ENCODE results near the gene LSM6.

Gene LSM6

DNA sequence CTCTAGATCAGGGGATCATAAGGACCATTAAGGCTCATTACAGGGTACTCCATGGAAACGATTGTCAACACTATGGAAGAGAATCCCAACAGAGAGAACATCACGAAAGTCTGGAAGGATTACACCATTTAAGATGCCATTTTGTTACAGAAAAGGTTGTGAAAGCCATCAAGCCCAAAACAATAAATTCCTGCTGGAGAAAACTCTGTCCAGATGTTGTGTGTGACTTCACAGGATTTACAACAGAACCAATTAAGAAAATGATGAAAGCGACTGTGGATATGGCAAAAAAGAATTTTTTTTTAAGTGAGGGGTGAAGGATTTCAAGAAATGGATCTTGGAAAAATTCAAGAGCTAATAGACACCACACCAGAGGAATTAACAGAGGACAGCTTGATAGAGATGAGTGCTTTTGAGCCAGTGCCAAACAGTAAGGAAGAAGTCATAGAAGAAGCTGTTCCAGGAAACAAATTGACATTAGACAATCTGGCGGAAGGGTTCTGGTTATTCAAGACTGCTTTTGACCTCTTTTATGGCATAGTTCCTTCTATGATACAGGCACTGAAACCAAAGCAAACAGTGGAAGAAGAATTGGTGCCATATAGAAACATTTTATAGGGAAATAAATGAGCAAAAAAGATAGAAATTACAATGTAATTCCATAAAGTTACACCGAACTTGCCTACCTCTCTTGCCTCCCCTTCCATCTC is 17.3 kb upstream of the LSM6 start:
- H3K27me3 ChIP-seq = peaks cover 19% of the 10 kb centered on the region
- no peaks in the 10 kb centered on the region for H3K4me1 ChIP-seq (ENCODE audit: control insufficient read depth in 1 of 2, insufficient read depth in 1 of 2, low read depth in 1 of 2, low read length in 1 of 2)
- no peaks in the 10 kb centered on the region for H3K36me3 ChIP-seq
- peaks cover 11% of the 10 kb centered on the region for H3K9me3 ChIP-seq
- TF ChIP-seq, protein P1, sequence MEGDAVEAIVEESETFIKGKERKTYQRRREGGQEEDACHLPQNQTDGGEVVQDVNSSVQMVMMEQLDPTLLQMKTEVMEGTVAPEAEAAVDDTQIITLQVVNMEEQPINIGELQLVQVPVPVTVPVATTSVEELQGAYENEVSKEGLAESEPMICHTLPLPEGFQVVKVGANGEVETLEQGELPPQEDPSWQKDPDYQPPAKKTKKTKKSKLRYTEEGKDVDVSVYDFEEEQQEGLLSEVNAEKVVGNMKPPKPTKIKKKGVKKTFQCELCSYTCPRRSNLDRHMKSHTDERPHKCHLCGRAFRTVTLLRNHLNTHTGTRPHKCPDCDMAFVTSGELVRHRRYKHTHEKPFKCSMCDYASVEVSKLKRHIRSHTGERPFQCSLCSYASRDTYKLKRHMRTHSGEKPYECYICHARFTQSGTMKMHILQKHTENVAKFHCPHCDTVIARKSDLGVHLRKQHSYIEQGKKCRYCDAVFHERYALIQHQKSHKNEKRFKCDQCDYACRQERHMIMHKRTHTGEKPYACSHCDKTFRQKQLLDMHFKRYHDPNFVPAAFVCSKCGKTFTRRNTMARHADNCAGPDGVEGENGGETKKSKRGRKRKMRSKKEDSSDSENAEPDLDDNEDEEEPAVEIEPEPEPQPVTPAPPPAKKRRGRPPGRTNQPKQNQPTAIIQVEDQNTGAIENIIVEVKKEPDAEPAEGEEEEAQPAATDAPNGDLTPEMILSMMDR (IDR thresholded peaks at IDR 0.05) = no peak
- H3K4me3 ChIP-seq (ENCODE audit: low read depth in 1 of 2, low read length in 1 of 2) = no peak overlapping the region
- H3K27ac ChIP-seq = no peak overlapping the region

DNA sequence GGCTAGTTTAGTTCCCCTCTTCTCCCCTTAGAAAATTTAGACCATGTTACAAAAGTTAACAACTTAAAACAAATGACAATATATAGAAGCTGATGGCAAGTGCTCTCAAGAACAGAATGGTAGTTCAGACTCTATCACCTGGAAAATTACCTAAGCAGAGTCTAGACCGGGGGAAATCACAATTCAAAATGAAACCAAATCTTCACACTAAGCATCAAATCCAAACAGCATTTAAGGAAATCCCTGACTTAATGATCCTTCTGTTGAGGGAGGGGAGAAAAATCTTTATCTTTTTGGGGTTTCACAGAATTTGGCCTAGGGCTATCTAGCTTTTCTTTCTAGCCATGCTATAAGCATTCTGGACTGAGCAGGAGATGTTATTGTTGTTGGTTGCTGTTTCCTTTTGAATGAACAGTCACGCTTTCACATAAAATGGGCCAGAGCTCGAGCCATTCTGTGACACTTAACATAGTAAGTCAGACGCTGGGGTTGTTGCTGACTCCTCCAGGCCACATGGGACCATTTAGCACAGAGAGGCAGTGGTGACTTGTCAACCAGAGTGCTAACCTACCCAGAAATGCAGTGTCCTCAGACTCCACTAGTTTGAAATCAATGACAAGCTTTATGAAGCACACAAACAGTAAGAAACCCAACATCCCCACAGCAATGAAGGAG is 16.0 kb upstream of the LSM6 start:
- H3K4me1 ChIP-seq (ENCODE audit: control insufficient read depth in 1 of 2, insufficient read depth in 1 of 2, low read depth in 1 of 2, low read length in 1 of 2) = no peaks in the 10 kb centered on the region
- H3K36me3 ChIP-seq = no peaks in the 10 kb centered on the region
- no peak overlapping the region for H3K27ac ChIP-seq
- peaks cover 13% of the 10 kb centered on the region for H3K27me3 ChIP-seq
- no peak overlapping the region for H3K4me3 ChIP-seq (ENCODE audit: low read depth in 1 of 2, low read length in 1 of 2)
- H3K9me3 ChIP-seq = peaks cover 11% of the 10 kb centered on the region
- TF ChIP-seq, protein P1 (IDR thresholded peaks at IDR 0.05) = no peak

DNA sequence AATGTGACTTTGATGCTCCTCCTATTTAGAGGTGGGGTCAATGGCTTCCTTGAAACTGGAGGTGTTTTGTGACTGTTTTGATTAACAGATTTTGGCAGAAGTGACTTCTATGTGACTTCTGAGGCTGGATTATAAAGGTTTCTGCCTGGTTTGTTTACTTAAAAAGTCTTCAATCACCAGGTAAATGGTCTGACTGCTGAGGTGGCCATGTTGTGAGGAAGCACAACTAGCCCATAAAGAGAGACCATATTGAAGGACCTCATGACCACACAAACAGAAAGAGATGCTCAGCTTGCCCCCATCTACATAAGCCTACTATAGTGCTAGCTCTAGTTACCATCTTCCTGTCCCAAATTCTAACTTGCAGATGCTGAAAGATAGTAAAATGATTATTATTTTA is 14.3 kb upstream of the LSM6 start:
- no peak overlapping the region for H3K4me3 ChIP-seq (ENCODE audit: low read depth in 1 of 2, low read length in 1 of 2)
- peaks cover 11% of the 10 kb centered on the region for H3K9me3 ChIP-seq
- no peaks in the 10 kb centered on the region for H3K36me3 ChIP-seq
- H3K4me1 ChIP-seq (ENCODE audit: control insufficient read depth in 1 of 2, insufficient read depth in 1 of 2, low read depth in 1 of 2, low read length in 1 of 2) = no peaks in the 10 kb centered on the region
- TF ChIP-seq, protein P1 (IDR thresholded peaks at IDR 0.05) = no peak
- H3K27me3 ChIP-seq = peaks cover 3% of the 10 kb centered on the region
- H3K27ac ChIP-seq = no peak overlapping the region

DNA sequence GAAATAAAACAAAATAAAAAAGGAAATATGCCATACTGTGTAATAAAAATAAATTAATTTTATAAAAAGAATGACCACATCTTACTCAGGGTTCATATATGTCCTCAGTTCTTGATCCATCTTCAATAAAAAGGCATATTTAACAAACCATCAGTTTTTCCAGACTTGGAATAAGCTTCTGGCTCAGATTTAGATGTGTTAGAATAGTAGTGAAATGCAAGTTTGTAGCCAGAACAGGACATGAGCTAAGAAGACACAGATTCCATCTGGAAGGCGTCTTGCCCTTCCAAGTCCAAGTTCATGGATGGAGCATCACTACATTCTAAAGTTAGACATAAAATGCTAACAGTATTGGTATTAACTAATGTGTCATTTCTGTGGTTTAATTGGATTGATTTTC is 10.3 kb upstream of the LSM6 start:
- no peaks in the 10 kb centered on the region for H3K4me1 ChIP-seq (ENCODE audit: control insufficient read depth in 1 of 2, insufficient read depth in 1 of 2, low read depth in 1 of 2, low read length in 1 of 2)
- no peaks in the 10 kb centered on the region for H3K27me3 ChIP-seq
- no peak overlapping the region for H3K4me3 ChIP-seq (ENCODE audit: low read depth in 1 of 2, low read length in 1 of 2)
- H3K27ac ChIP-seq = no peak overlapping the region
- no peaks in the 10 kb centered on the region for H3K36me3 ChIP-seq
- H3K9me3 ChIP-seq = peaks cover 11% of the 10 kb centered on the region
- TF ChIP-seq, protein P1 (IDR thresholded peaks at IDR 0.05) = no peak

DNA sequence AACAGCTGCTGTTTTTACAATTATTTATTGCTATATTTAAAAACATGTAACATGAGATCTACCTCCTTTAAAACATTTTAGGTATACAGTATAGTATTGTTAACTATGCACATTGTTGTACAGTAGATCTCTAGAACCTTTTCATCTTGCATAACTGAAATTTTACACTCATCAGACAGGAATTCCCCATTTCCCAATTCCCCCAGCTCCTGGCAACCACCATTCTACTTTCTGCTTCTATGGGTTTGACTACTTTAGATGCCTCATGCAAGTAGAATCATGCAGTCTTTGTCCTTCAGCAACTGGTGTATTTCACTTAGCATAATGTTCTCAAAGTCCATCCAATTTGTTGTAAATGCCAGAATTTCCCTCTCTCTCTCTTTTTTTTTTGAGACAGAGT is 9.7 kb upstream of the LSM6 start:
- Histone ChIP-seq H3K4me3 (ENCODE audit: low read depth in 1 of 2, low read length in 1 of 2) (no peak overlapping the region), H3K9me3 (peaks cover 11% of the 10 kb centered on the region), H3K36me3 (no peaks in the 10 kb centered on the region), H3K27ac (no peak overlapping the region), H3K27me3 (no peaks in the 10 kb centered on the region), H3K4me1 (ENCODE audit: control insufficient read depth in 1 of 2, insufficient read depth in 1 of 2, low read depth in 1 of 2, low read length in 1 of 2) (no peaks in the 10 kb centered on the region)
- TF ChIP-seq, protein P1 (IDR thresholded peaks at IDR 0.05) = no peak

Data from neutrophil (primary cell).